Measurements from ENCODE around the gene MEI1.

MEI1 gene

GRCh38 chr22:41781507-41781906 is 82.2 kb downstream of the MEI1 start:
- Histone ChIP-seq H3K27me3 (ENCODE audit: control insufficient read depth, insufficient read depth, low read length) (no peaks in the 10 kb centered on the region), H3K4me1 (ENCODE audit: control insufficient read depth, insufficient read depth, low read length) (no peaks in the 10 kb centered on the region), H3K27ac (ENCODE audit: low read depth, low read length) (no peak overlapping the region), H3K36me3 (ENCODE audit: control insufficient read depth, insufficient read depth, low read length) (no peaks in the 10 kb centered on the region), H3K4me3 (ENCODE audit: low read length) (peak overlapping the region; percentile 3), H3K9ac (ENCODE audit: low read length) (no peak overlapping the region)

DNA sequence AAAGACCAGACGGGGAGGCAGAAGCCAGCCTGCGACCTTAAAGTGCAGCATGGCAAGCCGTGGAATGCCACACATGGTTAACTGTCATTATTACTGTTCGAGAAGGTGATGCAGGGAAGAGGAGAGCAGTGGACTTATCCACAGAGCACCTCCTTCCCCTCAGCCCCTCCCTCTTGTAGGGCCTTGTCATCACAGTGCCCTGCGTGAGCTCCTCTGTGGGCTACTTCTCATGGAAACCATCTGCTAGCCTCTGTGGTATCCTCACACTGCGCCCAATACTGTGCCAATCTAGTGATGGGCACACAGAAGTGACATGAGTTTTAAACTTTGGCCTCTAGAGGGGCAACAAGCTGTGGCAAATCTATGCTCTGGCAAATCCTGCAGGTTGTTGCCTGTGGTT is 83.0 kb downstream of the MEI1 start:
- Histone ChIP-seq H3K36me3 (ENCODE audit: control insufficient read depth, insufficient read depth, low read length) (no peaks in the 10 kb centered on the region), H3K4me3 (ENCODE audit: low read length) (peak overlapping the region; percentile 3), H3K27ac (ENCODE audit: low read depth, low read length) (no peak overlapping the region), H3K9ac (ENCODE audit: low read length) (no peak overlapping the region), H3K27me3 (ENCODE audit: control insufficient read depth, insufficient read depth, low read length) (no peaks in the 10 kb centered on the region), H3K4me1 (ENCODE audit: control insufficient read depth, insufficient read depth, low read length) (no peaks in the 10 kb centered on the region)

DNA sequence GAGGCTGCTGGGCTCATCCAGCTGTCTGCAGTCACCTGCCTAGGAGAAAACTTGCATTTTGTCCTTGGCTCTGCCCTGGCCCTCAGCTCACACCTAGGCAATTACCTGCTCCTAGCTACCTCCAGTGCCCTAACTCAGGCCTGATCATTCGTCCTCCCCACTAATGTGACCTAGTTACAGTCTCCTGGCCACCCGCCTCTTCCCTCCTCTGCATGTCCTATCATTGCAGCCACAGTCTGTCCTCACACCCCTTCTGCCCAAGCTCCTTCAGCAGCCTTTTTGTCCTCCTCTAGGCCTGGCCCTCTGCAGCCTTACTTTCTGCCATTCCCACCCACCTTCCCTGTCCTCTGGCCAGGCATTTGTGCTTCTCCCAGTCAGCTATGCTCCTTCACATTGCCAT is 83.4 kb downstream of the MEI1 start:
- no peak overlapping the region for H3K9ac ChIP-seq (ENCODE audit: low read length)
- H3K27ac ChIP-seq (ENCODE audit: low read depth, low read length), result no peak overlapping the region
- H3K27me3 ChIP-seq (ENCODE audit: control insufficient read depth, insufficient read depth, low read length), result no peaks in the 10 kb centered on the region
- H3K4me1 ChIP-seq (ENCODE audit: control insufficient read depth, insufficient read depth, low read length), result no peaks in the 10 kb centered on the region
- no peak overlapping the region for H3K4me3 ChIP-seq (ENCODE audit: low read length)
- no peaks in the 10 kb centered on the region for H3K36me3 ChIP-seq (ENCODE audit: control insufficient read depth, insufficient read depth, low read length)

GRCh38 chr22:41787331-41787730 is 88.0 kb downstream of the MEI1 start:
- Histone ChIP-seq H3K9ac (ENCODE audit: low read length) (no peak overlapping the region), H3K36me3 (ENCODE audit: control insufficient read depth, insufficient read depth, low read length) (no peaks in the 10 kb centered on the region)

GRCh38 chr22:41793871-41794270 is 94.6 kb downstream of the MEI1 start:
- H3K27ac ChIP-seq (ENCODE audit: low read depth, low read length), result no peak overlapping the region
- no peaks in the 10 kb centered on the region for H3K36me3 ChIP-seq (ENCODE audit: control insufficient read depth, insufficient read depth, low read length)
- no peaks in the 10 kb centered on the region for H3K27me3 ChIP-seq (ENCODE audit: control insufficient read depth, insufficient read depth, low read length)
- no peak overlapping the region for H3K9ac ChIP-seq (ENCODE audit: low read length)
- H3K4me1 ChIP-seq (ENCODE audit: control insufficient read depth, insufficient read depth, low read length), result no peaks in the 10 kb centered on the region
- no peak overlapping the region for H3K4me3 ChIP-seq (ENCODE audit: low read length)

More at GRCh38 chr22:41787331-41787730, 88.0 kb downstream of the MEI1 start:
- Histone ChIP-seq H3K27me3 (ENCODE audit: control insufficient read depth, insufficient read depth, low read length) (no peaks in the 10 kb centered on the region), H3K4me1 (ENCODE audit: control insufficient read depth, insufficient read depth, low read length) (no peaks in the 10 kb centered on the region), H3K27ac (ENCODE audit: low read depth, low read length) (no peak overlapping the region), H3K4me3 (ENCODE audit: low read length) (no peak overlapping the region)

GRCh38 chr22:41798736-41799135 is 99.4 kb downstream of the MEI1 start:
- Histone ChIP-seq H3K4me3 (ENCODE audit: low read length) (no peak overlapping the region), H3K27me3 (ENCODE audit: control insufficient read depth, insufficient read depth, low read length) (no peaks in the 10 kb centered on the region), H3K27ac (ENCODE audit: low read depth, low read length) (no peak overlapping the region), H3K4me1 (ENCODE audit: control insufficient read depth, insufficient read depth, low read length) (peaks cover 9% of the 10 kb centered on the region), H3K36me3 (ENCODE audit: control insufficient read depth, insufficient read depth, low read length) (no peaks in the 10 kb centered on the region), H3K9ac (ENCODE audit: low read length) (no peak overlapping the region)

DNA sequence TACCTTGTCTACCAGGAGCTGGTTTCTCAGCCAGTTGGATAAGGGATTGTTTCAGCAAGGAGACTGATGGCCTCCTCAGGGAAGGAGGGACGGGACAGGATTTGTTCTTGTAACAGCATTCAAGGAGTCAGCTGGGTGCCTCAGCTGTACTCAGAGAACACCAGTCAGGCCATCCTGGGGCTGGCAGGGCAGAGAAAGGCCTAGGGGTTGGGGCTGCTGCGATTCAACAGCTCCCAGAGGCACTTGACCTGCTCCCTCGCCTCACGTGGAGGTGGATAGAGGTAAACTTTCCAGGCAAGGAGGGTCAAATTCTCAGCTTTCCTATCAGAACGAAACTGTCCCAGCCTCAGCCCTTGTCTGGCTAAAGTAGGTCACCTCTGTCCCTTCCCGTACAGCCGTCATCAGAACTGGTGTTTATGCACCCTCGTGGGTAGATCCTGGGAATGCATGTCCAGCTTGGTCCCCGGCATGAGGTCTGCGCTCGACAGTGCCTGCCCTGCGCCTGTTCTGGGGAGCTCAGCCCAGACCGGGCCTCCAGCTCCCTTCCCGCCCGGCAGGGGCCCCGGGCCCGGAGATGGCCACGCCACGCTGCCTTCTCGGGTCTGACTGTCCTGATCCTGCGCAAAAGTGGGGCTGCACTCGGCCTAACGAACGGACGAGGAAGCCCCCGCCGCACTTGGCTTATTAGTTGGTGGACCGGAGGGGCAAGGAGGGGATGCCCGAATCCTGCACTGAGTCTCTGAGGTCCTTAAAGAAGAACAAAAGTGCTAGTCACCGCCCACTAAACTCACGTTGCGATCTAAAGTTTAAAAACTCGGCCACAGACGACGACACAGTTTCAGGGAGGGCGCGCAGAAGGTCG is 100.4 kb downstream of the MEI1 start:
- H3K36me3 ChIP-seq (ENCODE audit: control insufficient read depth, insufficient read depth, low read length), result no peaks in the 10 kb centered on the region
- H3K4me1 ChIP-seq (ENCODE audit: control insufficient read depth, insufficient read depth, low read length), result peaks cover 9% of the 10 kb centered on the region
- H3K4me3 ChIP-seq (ENCODE audit: low read length), result peak overlapping the region; percentile 92
- no peaks in the 10 kb centered on the region for H3K27me3 ChIP-seq (ENCODE audit: control insufficient read depth, insufficient read depth, low read length)
- H3K9ac ChIP-seq (ENCODE audit: low read length), result peak overlapping the region; percentile 34
- H3K27ac ChIP-seq (ENCODE audit: low read depth, low read length), result peak overlapping the region; percentile 88

DNA sequence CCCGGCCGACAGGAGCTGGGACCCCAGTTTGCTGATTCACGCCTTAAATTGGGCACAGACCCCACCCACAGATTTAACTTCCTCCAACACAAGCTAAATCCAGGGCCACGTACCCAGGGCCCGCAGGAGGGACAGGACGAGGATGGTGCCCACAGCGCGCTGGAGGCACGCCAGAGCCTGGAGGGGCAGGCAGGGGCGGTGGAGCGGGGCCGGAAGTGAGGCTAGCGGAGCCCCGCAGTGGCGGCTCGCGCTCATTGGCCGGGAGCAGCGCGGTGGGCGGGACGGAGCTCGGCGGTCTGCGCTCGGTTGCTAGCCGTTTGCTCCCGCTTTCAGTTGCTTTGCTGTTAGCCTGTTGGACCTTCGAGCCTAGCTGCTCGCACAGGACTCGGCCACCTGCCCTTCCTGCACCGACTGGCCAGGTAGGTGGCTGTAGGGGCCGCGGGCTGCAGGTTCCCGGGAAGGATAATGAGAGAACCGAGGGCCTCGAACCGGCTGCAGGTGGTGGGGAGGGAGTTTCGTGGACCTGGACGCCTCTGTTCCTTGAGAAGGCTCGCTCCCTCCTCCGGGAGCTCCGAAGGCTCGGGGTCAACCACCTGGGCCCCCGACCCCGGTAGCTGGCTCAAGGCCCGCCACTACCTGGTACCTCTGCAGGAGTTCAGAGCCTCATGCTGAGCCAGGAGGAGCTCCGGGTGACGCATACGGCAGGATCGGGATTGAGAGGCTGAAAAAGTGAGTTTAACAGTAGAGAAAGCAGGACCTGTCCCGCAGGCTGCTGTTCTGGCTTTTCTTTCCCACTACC is 101.2 kb downstream of the MEI1 start, which contains the start of gene CCDC134:
Gene CCDC134 (plus strand): TSS at position 332 of the 799 bp plus-strand sequence. CDS start 8,212 bp downstream, outside the sequence.
- Histone ChIP-seq H3K27ac (ENCODE audit: low read depth, low read length) (peak within 1 kb of the TSS; percentile 88), H3K36me3 (ENCODE audit: control insufficient read depth, insufficient read depth, low read length) (no peaks in the 10 kb centered on the region)

DNA sequence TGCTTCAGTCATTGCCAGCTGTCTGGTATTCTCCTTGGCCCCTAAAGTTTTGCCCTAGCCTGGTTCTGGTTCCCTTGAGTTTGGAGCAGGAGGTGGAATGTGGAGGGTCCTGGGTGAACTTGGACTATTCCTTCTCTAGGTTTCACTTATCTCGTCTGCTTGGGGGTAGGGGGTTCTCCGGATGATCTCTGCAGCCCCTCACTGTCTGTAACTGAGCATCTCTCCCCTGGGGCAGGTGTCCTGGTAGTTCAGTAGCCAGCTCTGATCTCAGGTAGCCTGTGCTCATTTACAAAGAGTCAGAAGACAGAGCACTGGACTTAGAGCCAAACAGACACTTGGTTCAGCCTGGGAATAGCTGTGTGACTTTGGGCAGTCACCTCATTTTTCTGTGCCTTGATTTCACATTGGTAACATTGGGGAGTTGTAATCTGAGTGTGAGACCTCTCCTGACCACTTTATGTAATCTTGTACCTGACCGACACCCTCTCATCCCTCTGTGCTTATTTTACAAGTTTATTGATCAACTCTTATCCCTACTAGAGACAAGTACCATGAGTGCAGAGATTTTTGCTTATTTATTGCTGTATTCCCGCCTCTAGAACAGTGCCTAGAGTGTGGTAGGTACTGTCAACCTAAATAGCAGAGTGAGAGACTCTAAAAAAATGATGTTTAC is 102.0 kb downstream of the MEI1 start:
- H3K4me3 ChIP-seq (ENCODE audit: low read length), result peak overlapping the region; percentile 92
- peak overlapping the region; percentile 92 for H3K9ac ChIP-seq (ENCODE audit: low read length)
- H3K36me3 ChIP-seq (ENCODE audit: control insufficient read depth, insufficient read depth, low read length), result no peaks in the 10 kb centered on the region
- no peaks in the 10 kb centered on the region for H3K27me3 ChIP-seq (ENCODE audit: control insufficient read depth, insufficient read depth, low read length)
- H3K27ac ChIP-seq (ENCODE audit: low read depth, low read length), result peak overlapping the region; percentile 88
- H3K4me1 ChIP-seq (ENCODE audit: control insufficient read depth, insufficient read depth, low read length), result peaks cover 9% of the 10 kb centered on the region

More for the DNA sequence above, 101.2 kb downstream of the MEI1 start, which contains the start of gene CCDC134:
- Histone ChIP-seq H3K9ac (ENCODE audit: low read length) (peak within 1 kb of the TSS; percentile 92), H3K27me3 (ENCODE audit: control insufficient read depth, insufficient read depth, low read length) (no peaks in the 10 kb centered on the region), H3K4me3 (ENCODE audit: low read length) (peak within 1 kb of the TSS; percentile 92), H3K4me1 (ENCODE audit: control insufficient read depth, insufficient read depth, low read length) (peaks cover 9% of the 10 kb centered on the region)

- H3K4me1 ChIP-seq (ENCODE audit: control insufficient read depth, insufficient read depth, low read length), result peaks cover 9% of the 10 kb centered on the region
- H3K9ac ChIP-seq (ENCODE audit: low read length), result no peak overlapping the region
- H3K4me3 ChIP-seq (ENCODE audit: low read length), result peak overlapping the region; percentile 92
- no peaks in the 10 kb centered on the region for H3K36me3 ChIP-seq (ENCODE audit: control insufficient read depth, insufficient read depth, low read length)
- no peak overlapping the region for H3K27ac ChIP-seq (ENCODE audit: low read depth, low read length)
- no peaks in the 10 kb centered on the region for H3K27me3 ChIP-seq (ENCODE audit: control insufficient read depth, insufficient read depth, low read length)
Measured at GRCh38 chr22:41801886-41802285, 102.6 kb downstream of the MEI1 start.

DNA sequence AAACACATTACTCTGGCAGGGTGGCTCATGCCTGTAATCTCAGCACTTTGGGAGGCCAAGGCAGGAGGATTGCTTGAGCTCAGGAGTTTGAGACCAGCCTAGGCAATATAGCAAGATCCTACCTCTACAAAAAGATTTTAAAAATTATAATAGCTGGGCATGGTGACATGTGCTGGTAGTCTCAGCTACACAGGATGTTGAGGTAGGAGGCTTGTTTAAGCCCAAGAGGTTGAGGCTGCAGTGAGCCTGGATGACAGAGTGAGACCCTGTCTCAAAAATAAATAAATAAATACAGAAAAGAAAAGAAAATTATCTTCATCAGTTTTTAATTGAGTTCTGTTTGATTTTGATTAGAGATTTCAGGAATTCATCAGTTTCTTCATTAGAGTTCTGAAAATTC is 106.3 kb downstream of the MEI1 start:
- Histone ChIP-seq H3K27ac (ENCODE audit: low read depth, low read length) (no peak overlapping the region), H3K36me3 (ENCODE audit: control insufficient read depth, insufficient read depth, low read length) (peaks cover 3% of the 10 kb centered on the region), H3K4me1 (ENCODE audit: control insufficient read depth, insufficient read depth, low read length) (peaks cover 5% of the 10 kb centered on the region), H3K27me3 (ENCODE audit: control insufficient read depth, insufficient read depth, low read length) (no peaks in the 10 kb centered on the region), H3K4me3 (ENCODE audit: low read length) (no peak overlapping the region), H3K9ac (ENCODE audit: low read length) (no peak overlapping the region)

- Histone ChIP-seq H3K36me3 (ENCODE audit: control insufficient read depth, insufficient read depth, low read length) (peaks cover 3% of the 10 kb centered on the region), H3K27me3 (ENCODE audit: control insufficient read depth, insufficient read depth, low read length) (no peaks in the 10 kb centered on the region), H3K27ac (ENCODE audit: low read depth, low read length) (no peak overlapping the region), H3K9ac (ENCODE audit: low read length) (no peak overlapping the region), H3K4me3 (ENCODE audit: low read length) (no peak overlapping the region), H3K4me1 (ENCODE audit: control insufficient read depth, insufficient read depth, low read length) (no peaks in the 10 kb centered on the region)
Measured at GRCh38 chr22:41808400-41808799, 109.1 kb downstream of the MEI1 start.

All from rectal smooth muscle tissue (tissue), 1 donor.